ENCODE measurements around the gene OVCH1. TPM values are rescaled to one million over a fixed set of nuclear protein-coding genes. Genes with fewer than 3 reads are reported as not detected.

Gene OVCH1
- total RNA-seq, 1 experiment from 2014 or later: 0.04 TPM

DNA sequence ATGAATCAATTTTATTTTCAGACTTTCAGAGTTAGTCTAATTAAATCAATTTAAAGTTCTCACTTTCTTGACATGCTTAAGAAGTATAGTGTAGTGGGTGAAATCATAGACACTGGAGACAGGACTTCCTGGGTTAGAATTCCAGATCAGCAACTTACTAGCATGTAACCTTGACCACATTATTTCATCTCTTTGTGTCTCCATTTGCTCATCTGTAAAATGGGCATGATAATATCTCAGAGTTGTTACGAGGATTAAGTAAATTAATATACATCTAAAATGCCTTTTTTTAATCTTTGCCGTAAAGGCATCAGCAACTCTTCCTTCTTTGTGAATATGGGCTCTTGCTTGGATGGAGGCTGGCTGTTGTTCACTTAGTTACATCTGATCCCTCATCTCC, 115.2 kb downstream of the OVCH1 start:
- 0 out of 2 replicates have a peak, but pooled peaks cover 5% of the 10 kb centered on the region for H3K27me3 Mint-ChIP-seq (ENCODE audit: low read depth)
- peaks cover 9% of the 10 kb centered on the region for H3K9me3 Mint-ChIP-seq
- no peak for ATAC-seq
- no peak for DNase-seq (ENCODE audit: low spot score)
- ChIA-PET POLR2A (no interaction called here), CTCF (no interaction called here)
- peak overlapping the region; percentile 88 for H3K4me3 Mint-ChIP-seq
- H3K4me1 Mint-ChIP-seq: peaks cover 12% of the 10 kb centered on the region
- no peak overlapping the region for H3K27ac Mint-ChIP-seq
- H3K36me3 Mint-ChIP-seq: no peaks in the 10 kb centered on the region
- TF ChIP-seq IRF2 (CRISPR knock-in tag; IDR thresholded peaks at IDR 0.05; ENCODE audit: borderline replicate concordance, low read depth) (no peak), NR3C1 (CRISPR knock-in tag; conservative IDR thresholded peaks at IDR 0.05; ENCODE audit: low read depth) (no peak), E2F5 (CRISPR knock-in tag; IDR thresholded peaks at IDR 0.05) (no peak), CREM (CRISPR knock-in tag; IDR thresholded peaks at IDR 0.05) (no peak), PRRX2 (CRISPR knock-in tag; IDR thresholded peaks at IDR 0.05) (no peak), JUN (CRISPR knock-in tag; IDR thresholded peaks at IDR 0.05) (no peak), ZNF416 (CRISPR knock-in tag; IDR thresholded peaks at IDR 0.05) (no peak), ZNF219 (CRISPR knock-in tag; IDR thresholded peaks at IDR 0.05; ENCODE audit: borderline replicate concordance) (no peak), ATF1 (CRISPR knock-in tag; IDR thresholded peaks at IDR 0.05) (no peak), ZNF671 (CRISPR knock-in tag; IDR thresholded peaks at IDR 0.05) (no peak), ESRRA (CRISPR knock-in tag; IDR thresholded peaks at IDR 0.05; ENCODE audit: borderline replicate concordance) (no peak)
- TF ChIP-seq, protein P1, sequence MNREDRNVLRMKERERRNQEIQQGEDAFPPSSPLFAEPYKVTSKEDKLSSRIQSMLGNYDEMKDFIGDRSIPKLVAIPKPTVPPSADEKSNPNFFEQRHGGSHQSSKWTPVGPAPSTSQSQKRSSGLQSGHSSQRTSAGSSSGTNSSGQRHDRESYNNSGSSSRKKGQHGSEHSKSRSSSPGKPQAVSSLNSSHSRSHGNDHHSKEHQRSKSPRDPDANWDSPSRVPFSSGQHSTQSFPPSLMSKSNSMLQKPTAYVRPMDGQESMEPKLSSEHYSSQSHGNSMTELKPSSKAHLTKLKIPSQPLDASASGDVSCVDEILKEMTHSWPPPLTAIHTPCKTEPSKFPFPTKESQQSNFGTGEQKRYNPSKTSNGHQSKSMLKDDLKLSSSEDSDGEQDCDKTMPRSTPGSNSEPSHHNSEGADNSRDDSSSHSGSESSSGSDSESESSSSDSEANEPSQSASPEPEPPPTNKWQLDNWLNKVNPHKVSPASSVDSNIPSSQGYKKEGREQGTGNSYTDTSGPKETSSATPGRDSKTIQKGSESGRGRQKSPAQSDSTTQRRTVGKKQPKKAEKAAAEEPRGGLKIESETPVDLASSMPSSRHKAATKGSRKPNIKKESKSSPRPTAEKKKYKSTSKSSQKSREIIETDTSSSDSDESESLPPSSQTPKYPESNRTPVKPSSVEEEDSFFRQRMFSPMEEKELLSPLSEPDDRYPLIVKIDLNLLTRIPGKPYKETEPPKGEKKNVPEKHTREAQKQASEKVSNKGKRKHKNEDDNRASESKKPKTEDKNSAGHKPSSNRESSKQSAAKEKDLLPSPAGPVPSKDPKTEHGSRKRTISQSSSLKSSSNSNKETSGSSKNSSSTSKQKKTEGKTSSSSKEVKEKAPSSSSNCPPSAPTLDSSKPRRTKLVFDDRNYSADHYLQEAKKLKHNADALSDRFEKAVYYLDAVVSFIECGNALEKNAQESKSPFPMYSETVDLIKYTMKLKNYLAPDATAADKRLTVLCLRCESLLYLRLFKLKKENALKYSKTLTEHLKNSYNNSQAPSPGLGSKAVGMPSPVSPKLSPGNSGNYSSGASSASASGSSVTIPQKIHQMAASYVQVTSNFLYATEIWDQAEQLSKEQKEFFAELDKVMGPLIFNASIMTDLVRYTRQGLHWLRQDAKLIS (CRISPR knock-in tag; IDR thresholded peaks at IDR 0.05; ENCODE audit: borderline replicate concordance): no peak

DNA sequence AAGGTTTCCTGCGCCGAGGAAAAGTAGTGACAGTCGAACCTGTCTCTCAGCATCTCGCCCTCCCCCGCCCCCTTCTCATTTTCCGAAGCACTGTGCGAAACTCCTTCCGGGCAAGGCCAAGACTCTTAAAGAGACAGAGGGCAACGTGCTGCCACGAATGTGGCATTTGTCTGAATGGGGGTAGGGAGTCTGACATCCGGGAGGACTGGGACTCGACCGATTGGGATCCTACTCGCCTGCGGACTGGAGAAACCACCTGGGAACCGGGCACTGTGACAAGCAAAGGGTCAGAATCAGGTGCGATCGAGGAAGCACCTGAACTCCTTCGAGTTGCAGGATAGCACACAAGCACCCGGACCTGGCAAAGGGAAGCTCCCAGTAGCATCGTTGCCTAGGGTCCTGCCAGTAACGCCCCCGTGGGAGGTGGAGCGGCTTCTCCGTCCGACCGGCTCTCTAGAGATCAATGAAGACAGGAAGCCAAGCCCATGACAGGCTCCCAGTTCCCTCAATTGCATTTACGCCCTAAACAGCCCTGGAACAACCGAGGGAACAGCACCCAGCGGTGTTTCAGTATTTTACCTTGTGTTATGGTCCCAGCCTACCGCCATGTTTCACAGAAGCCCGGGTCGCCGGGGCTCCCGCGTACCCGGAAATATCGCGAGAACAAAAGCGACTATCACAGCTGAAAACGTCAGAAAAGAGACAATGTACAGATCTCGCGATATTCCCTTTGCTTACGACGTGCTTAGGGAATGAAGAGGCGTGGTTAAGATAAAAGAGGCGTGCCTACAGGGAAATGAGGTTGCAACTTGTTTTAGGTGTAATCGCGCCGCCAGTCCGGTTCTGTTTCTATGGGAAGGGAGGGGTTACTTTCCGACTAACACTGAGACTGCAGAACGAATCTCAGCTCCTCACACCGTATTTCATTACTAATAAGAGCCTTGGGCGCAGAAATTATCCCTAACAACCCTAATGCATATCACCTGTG, 116.7 kb downstream of the OVCH1 start, which contains the start of gene ERGIC2:
Gene ERGIC2, minus strand, starts transcription at position 637 of the 988 bp plus-strand sequence. CDS start 9,539 bp downstream, outside the sequence.
- ATAC-seq (peak; percentile 96), DNase-seq (ENCODE audit: low spot score) (peak; percentile 87)
- ChIA-PET POLR2A (interaction anchor here (0.6 kb wide), 1 partner anchor 170 kb away, joined by 5 read pairs; no protein-coding TSS in a partner anchor), CTCF (interaction anchor here (1.3 kb wide), 1 partner anchor 521 kb away, joined by 3 read pairs; no protein-coding TSS in a partner anchor)
- H3K27ac Mint-ChIP-seq: peak within 1 kb of the TSS; percentile 91
- peak within 1 kb of the TSS; percentile 88 for H3K4me3 Mint-ChIP-seq
- H3K9me3 Mint-ChIP-seq: 0 out of 2 replicates have a peak, but pooled peaks cover 7% of the 10 kb centered on the region
- H3K4me1 Mint-ChIP-seq: peaks cover 12% of the 10 kb centered on the region
- no peaks in the 10 kb centered on the region for H3K36me3 Mint-ChIP-seq
- 0 out of 2 replicates have a peak, but pooled peaks cover 5% of the 10 kb centered on the region for H3K27me3 Mint-ChIP-seq (ENCODE audit: low read depth)
- no peak for TF ChIP-seq NR3C1 (CRISPR knock-in tag; conservative IDR thresholded peaks at IDR 0.05; ENCODE audit: low read depth)
- no peak for TF ChIP-seq OVOL2 (CRISPR knock-in tag; IDR thresholded peaks at IDR 0.05; ENCODE audit: borderline replicate concordance)
- no peak for TF ChIP-seq SMAD4 (CRISPR knock-in tag; IDR thresholded peaks at IDR 0.05)
- peak; percentile 61 for TF ChIP-seq MAX (CRISPR knock-in tag; IDR thresholded peaks at IDR 0.05)
- no peak for TF ChIP-seq RORB (CRISPR knock-in tag; IDR thresholded peaks at IDR 0.05)
- peak; percentile 87 for TF ChIP-seq CREM (CRISPR knock-in tag; IDR thresholded peaks at IDR 0.05)
- no peak for TF ChIP-seq MLX (CRISPR knock-in tag; IDR thresholded peaks at IDR 0.05)
- TF ChIP-seq TEAD1 (CRISPR knock-in tag; IDR thresholded peaks at IDR 0.05): no peak
- TF ChIP-seq, protein P2, sequence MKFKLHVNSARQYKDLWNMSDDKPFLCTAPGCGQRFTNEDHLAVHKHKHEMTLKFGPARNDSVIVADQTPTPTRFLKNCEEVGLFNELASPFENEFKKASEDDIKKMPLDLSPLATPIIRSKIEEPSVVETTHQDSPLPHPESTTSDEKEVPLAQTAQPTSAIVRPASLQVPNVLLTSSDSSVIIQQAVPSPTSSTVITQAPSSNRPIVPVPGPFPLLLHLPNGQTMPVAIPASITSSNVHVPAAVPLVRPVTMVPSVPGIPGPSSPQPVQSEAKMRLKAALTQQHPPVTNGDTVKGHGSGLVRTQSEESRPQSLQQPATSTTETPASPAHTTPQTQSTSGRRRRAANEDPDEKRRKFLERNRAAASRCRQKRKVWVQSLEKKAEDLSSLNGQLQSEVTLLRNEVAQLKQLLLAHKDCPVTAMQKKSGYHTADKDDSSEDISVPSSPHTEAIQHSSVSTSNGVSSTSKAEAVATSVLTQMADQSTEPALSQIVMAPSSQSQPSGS (CRISPR knock-in tag; IDR thresholded peaks at IDR 0.05; ENCODE audit: borderline replicate concordance, low read depth): no peak
- TF ChIP-seq GABPB1 (CRISPR knock-in tag; IDR thresholded peaks at IDR 0.05): 0 out of 2 replicates have a peak, but pooled peaks have one; percentile 14
- TF ChIP-seq, protein P3, sequence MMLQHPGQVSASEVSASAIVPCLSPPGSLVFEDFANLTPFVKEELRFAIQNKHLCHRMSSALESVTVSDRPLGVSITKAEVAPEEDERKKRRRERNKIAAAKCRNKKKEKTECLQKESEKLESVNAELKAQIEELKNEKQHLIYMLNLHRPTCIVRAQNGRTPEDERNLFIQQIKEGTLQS (CRISPR knock-in tag; conservative IDR thresholded peaks at IDR 0.05): no peak
- no peak for TF ChIP-seq CREB1 (CRISPR knock-in tag; IDR thresholded peaks at IDR 0.05)
- TF ChIP-seq NR1H2 (CRISPR knock-in tag; IDR thresholded peaks at IDR 0.05): no peak
- TF ChIP-seq ZNF219 (CRISPR knock-in tag; IDR thresholded peaks at IDR 0.05; ENCODE audit: borderline replicate concordance): no peak
- TF ChIP-seq KAT7 (CRISPR knock-in tag; IDR thresholded peaks at IDR 0.05; ENCODE audit: borderline replicate concordance): no peak
- TF ChIP-seq, protein P4, sequence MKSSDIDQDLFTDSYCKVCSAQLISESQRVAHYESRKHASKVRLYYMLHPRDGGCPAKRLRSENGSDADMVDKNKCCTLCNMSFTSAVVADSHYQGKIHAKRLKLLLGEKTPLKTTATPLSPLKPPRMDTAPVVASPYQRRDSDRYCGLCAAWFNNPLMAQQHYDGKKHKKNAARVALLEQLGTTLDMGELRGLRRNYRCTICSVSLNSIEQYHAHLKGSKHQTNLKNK (CRISPR knock-in tag; IDR thresholded peaks at IDR 0.05): no peak
- TF ChIP-seq FOXK1 (CRISPR knock-in tag; IDR thresholded peaks at IDR 0.05): peak; percentile 67; the same call in 1 of the 2 replicates
- no peak for TF ChIP-seq IRF2 (CRISPR knock-in tag; IDR thresholded peaks at IDR 0.05; ENCODE audit: borderline replicate concordance, low read depth)
